Dermis microvascular lymphatic vessel endothelial cell (primary cell): ENCODE measurements around the gene SERPINA6. TPM values are rescaled to one million over a fixed set of nuclear protein-coding genes. Genes with fewer than 3 reads are reported as not detected.
"Not testable (repeated sequence)": the region's sequence is repeated elsewhere in the genome, so short reads cannot be mapped to it uniquely, and the experiment has no call there.

Experiments used
- DNase-seq, 2 donors: peaks; one replicate each; pipeline versions ENCODE4 v3.0.0 to v3.0.0-alpha.2; 2010; ENCODE audit warnings: low read depth in 2 of 2
- total RNA-seq: library from RNA; depleted of rRNA; stranded (reverse); fragments of >200 nt; gene quantifications from 2 replicates; pipeline ENCODE4 v1.2.1, GENCODE V29; 2014

SERPINA6 gene
- total RNA-seq, 1 donor from 2014 or later, result not detected

DNA sequence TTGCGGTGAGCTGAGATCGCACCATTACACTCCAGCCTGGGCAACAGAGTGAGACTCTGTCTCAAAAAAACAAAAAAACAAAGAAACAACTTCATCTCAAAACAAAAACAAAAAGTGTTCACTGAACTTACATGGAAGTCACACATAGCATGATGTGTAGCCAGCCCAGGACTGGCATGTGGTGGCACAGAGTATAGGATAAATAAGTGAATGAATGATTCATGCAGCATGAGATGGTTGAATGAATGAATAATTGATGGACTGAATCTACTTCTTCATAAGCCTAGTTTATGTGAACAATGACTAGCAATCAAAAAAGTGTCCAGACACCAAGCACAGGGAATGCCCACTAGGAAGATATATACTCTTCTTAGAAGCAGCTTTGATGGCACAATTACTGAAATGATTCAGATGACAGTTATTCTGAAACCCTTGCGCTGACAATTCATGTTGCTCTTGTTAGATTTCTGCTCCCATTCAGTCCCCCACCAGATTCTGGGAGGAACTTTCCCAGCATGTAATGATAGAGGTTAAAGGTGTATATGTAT, 31.6 kb upstream of the SERPINA6 start:
- DNase-seq, result no peak

DNA sequence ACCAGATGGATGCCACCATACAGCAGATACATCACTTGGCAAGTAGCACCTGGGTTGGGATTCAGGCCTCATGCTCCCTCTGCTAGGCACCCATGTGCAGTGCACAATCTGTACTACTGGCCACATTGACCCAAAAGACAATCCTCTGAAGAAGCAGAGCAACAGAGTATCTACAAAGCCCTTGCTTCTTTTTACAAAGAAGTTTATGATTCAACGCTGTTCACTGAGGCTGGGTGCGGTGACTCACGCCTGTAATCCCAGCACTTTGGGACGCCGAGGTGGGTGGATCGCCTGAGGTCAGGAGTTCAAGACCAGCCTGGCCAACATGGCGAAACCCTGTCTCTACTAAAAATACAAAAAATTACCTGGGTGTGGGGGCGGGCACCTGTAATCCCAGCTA, 31.1 kb upstream of the SERPINA6 start:
- not testable (repeated sequence) for DNase-seq

DNA sequence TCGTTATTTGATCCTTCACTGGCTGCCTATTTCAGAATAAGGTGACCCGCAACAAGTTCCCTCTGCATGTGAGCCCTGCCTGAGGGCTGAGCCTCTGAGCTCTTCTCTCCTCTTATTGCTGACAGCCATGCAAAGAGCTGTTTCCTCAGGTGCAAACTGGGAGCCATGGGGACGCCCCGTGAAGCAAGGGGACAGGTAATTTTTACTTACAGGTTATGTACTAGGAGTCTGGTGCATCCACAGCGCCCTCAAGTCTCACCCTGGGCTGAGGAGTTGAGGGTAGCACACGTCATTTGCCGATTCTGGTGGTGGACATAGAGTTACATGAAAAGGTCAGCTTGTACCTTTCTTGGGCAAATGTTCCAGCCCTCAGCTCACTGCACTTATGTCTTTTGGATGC, 26.1 kb upstream of the SERPINA6 start:
- DNase-seq, result no peak

DNA sequence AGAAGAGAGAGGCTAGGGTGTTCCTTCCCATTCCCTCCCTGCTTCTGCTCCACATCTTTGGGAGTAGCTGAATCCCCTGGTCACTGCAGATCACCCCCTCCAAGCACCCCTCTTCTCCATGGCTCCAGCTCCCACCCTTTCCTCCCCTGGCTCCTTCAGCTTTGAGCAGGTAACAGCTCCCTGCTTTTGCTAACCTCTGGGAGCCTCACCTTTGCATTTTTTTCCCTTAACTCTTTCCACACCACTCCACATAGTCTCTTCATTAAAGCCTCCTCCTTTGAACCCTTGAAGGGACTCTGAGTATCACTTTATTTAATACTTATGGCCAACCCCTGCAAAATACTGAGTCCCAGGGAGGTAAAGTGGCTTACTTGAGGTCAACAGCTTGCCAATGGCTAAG, 25.7 kb upstream of the SERPINA6 start:
- no peak for DNase-seq

GRCh38 chr14:94346841-94347240, 23.7 kb upstream of the SERPINA6 start:
- DNase-seq, result no peak

- DNase-seq, result not testable (repeated sequence)
Measured at GRCh38 chr14:94346065-94346786, 23.1 kb upstream of the SERPINA6 start.

DNA sequence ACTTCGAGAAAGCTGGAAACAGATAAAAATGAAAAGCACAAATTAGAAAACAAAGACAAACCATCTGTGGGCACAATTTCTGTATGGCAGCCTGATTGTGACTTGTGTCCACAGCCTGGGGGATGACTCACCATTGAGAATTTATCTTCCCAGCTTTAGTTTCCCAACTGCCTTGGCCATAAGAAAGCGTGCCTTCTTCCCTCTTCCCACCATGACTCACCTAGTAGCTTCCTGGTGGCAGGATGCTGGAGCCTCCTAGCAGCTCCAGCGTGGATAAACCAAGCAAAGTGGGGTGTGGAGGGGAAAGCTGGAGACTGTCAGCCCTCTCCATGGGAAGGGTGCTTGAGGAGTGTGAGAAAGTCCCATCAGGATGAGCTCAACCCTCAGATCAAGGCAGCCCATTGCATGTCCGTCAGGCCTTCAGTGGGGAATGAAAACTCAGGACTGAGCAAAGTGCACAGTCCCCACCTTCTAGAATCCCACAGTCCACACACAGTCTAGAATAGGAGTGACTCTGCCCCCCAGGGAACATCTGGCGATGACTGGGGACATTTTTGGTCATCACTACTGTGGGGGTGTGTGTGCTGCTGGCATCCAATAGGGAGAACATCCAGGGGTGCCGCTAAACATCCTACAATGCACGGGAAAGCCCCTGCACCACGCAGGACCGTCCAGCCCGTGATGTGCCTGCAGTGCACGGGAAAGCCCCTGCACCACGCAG, 22.4 kb upstream of the SERPINA6 start:
- DNase-seq, result no peak

- no peak for DNase-seq
Measured at GRCh38 chr14:94344389-94344788, 21.3 kb upstream of the SERPINA6 start.

- no peak for DNase-seq
Measured at GRCh38 chr14:94343238-94344005, 20.3 kb upstream of the SERPINA6 start.

DNA sequence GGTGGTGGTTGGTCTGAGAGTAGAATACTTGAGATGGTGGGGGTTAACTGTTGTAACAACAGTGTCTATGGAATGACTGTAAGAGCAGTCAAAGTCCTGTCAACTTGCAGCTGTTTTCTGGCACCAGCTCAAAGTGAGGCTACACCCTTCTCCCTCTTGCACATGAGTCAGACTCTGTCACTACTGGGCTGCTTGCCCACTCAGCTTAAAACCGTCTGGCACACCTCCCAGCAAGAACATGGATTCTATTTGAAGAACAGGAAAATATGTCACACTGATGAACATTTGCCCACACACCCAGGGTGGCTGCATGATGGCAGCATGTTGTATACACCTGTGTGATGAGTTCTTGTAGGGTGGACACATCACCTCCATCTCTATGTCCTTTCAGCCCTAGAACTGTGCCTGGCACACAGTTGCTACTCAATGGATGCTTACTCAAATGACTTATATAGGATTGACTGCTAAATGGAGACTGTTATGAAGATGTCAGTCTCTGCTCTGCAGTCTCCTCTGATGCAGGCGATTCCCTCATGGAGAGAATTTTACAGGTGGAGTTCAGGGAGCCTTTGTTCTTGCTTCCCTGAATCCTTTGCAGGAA, 19.3 kb upstream of the SERPINA6 start:
- DNase-seq, result peak; percentile 3 to 6

GRCh38 chr14:94341656-94342333, 18.7 kb upstream of the SERPINA6 start:
- DNase-seq, result no peak

DNA sequence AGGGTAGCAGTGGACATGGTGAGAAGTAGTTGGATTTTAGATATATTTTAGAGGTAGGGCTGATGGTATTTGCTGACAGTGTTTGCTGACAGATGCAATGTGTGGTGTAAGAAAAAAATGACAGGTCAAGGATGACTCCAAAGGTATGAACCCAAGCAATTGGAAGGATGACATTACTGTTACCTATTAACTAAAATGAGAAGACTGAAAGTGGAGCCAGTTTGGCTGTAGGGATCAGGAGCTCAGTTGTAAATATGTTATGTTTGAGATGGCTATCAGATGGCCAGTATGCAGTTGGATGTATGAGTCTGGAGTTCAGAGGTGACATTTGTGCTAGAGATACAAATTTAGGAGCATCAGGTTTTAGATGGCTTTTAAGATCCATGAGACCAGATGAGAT, 17.4 kb upstream of the SERPINA6 start:
- DNase-seq, result no peak

- DNase-seq, result no peak
Measured at GRCh38 chr14:94338023-94338422, 14.9 kb upstream of the SERPINA6 start.

GRCh38 chr14:94337274-94337673, 14.1 kb upstream of the SERPINA6 start:
- no peak for DNase-seq

DNA sequence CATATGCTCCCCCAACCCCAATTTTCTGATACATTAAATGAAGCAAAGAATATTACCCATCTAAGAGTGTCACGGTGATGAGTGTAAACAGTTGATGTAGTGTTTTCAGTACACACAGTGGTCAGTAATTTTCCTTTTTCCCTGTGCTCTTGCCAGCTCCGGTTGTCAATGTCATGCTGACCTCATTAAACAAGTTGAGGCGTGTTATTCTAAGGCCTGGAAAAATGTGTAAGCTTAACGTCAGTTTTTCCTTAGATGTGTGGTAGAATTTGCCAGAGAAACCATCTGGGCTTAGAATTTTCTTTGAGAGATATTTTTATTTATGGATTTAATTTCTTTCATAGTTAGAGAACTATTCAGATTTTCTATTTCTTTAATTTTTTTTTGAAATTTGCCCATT, 11.7 kb upstream of the SERPINA6 start:
- DNase-seq, result no peak

GRCh38 chr14:94332587-94332986, 9.5 kb upstream of the SERPINA6 start:
- DNase-seq, result no peak

DNA sequence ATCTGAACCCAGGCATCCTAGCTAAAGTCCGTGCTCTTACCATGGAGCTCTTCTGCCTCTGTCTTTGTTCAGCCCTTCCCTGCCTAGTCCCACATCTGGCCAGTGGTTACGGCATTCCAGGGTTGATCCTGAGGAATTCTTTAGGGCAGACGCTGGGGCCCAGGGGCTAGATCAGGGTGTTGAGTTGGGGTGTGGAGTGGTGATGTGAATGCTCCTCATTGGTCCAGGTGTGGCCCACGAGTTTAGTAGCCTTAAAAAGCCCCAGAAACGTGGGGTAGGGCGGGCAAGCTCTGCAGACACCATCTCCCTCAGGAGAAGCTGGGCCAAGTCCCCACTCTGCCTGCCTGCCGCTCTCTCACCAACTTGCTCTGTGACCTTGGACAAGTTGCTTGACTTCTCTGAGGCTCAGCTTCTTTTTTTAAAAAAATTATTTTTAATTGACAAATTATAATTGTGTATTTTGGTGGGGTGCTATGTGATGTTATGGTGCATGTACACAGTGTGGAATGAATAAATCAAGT, 9.0 kb upstream of the SERPINA6 start:
- no peak for DNase-seq

DNA sequence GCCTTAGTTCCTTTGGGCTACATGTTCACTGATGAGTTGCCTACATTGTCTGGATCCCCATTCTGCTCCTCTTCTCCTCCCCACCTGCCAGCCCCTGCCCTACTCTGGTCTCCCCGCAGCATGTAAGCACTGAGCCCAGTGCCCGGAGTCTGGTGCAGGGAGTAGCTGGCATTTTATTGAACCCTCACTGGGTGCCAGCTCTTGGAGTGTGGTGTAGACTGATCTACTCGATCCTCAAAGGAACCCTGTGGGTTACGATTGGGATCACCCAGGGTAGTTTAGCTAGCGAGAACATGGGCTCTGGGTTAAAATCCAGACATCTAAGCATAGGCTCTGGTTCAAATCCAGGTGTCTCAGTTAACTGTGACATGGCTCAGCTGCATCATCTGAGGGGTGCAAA, 8.3 kb upstream of the SERPINA6 start:
- DNase-seq, result no peak

- DNase-seq, result no peak
Measured at GRCh38 chr14:94330857-94331256, 7.7 kb upstream of the SERPINA6 start.

DNA sequence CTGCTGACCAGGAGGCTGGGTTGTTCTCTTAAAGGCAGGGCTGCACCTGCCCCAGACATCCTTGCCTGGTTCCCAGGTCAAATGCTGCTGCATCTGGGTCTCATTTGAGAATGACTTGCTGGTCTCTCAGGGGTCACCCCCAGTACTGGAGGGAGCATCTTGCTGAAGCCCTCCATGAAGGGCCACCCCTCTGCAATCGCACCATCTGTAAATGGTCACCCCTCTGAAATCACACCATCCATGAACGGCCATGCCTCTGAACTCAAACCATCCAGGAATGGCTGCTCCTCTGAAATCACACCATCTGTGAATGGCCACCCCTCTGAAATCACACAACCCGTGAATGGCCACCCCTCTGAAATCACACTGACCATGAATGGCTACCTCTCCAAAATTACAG, 7.3 kb upstream of the SERPINA6 start:
- DNase-seq, result no peak

DNA sequence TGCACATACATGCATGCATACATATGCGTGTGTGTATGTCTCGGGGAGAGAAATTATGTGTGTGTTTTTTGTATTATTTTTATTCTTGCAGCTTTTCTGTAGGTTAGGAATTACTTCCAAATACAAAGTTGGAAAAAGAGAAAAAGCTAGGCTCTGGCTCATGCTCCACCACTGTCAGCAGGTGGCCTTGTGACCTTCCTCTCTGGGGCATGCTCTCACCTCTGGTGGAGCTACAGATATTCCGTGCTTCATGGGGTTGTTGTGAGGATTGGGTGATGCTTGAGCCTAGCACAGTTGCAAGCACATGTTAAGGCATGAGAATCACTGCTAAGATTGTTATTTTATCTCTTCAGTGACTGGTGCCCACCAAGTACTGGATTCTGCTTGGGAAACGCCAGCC, 6.7 kb upstream of the SERPINA6 start:
- DNase-seq, result no peak
